Mucosa of descending colon (tissue), 3 donors: ENCODE results near the gene KCNK5. TPM values are rescaled to one million over a fixed set of nuclear protein-coding genes. Genes with fewer than 3 reads are reported as not detected.

Experiments
- ATAC-seq: fragments of 200-7000 bp; cut with Tn5 transposase; one replicate; pipeline ENCODE4 v1.9.1; 2020; ENCODE audit warnings: mild to moderate bottlenecking, moderate library complexity
- DNase-seq, 3 donors: peaks; one replicate each; pipeline ENCODE4 v3.0.0-alpha.2; 2020
- H3K36me3 ChIP-seq: fragments of 200-600 bp; one replicate; pipeline ENCODE4 v1.8.0; 2021; ENCODE audit warnings: low read depth, mild to moderate bottlenecking
- H3K4me1 ChIP-seq: fragments of 200-600 bp; one replicate; pipeline ENCODE4 v1.8.0; 2021; ENCODE audit warnings: low read depth, mild to moderate bottlenecking
- H3K4me3 ChIP-seq: fragments of 200-600 bp; one replicate; pipeline ENCODE4 v1.8.0; 2021; ENCODE audit warnings: mild to moderate bottlenecking
- H3K9me3 ChIP-seq: fragments of 200-600 bp; one replicate; pipeline ENCODE4 v1.8.0; 2021; ENCODE audit warnings: mild to moderate bottlenecking
- intact Hi-C, 2 donors: fragments of 100-400 bp; cut with DNase I in 1 of 2; cut with micrococcal nuclease in 1 of 2; formaldehyde crosslinking; loops; one replicate each; pipeline versions ENCODE4 v1.11.0 to v1.11.1; 2022; cut with DNase I, micrococcal nuclease
- total RNA-seq, 3 donors: library from RNA; stranded (reverse); fragmentation: NEBNext Ultra II Directional in 2 of 3; extraction: Animal tissue kit (Norgen Biotek cat#: 25700) in 2 of 3; gene quantifications; one replicate each; pipeline versions ENCODE4 v1.2.1 to v1.2.4, GENCODE V29; 2021 to 2023
- TF ChIP-seq, protein P1 (sequence below): fragments of 200-600 bp; IDR thresholded peaks from one replicate; pipeline ENCODE4 v1.8.0; 2022; ENCODE audit warnings: antibody characterized with exemption, mild to moderate bottlenecking
- donor health status: DM: no; HTN: no; CAD: no; lungs with moderate emphysema.
- donor health status: DM: no; HTN: no; CAD: no.
- donor health status: DM: no; HTN: yes; CAD: no.

KCNK5 gene
- total RNA-seq, 3 donors from 2014 or later = 33.6 to 69.8 (median 42.7) TPM

DNA sequence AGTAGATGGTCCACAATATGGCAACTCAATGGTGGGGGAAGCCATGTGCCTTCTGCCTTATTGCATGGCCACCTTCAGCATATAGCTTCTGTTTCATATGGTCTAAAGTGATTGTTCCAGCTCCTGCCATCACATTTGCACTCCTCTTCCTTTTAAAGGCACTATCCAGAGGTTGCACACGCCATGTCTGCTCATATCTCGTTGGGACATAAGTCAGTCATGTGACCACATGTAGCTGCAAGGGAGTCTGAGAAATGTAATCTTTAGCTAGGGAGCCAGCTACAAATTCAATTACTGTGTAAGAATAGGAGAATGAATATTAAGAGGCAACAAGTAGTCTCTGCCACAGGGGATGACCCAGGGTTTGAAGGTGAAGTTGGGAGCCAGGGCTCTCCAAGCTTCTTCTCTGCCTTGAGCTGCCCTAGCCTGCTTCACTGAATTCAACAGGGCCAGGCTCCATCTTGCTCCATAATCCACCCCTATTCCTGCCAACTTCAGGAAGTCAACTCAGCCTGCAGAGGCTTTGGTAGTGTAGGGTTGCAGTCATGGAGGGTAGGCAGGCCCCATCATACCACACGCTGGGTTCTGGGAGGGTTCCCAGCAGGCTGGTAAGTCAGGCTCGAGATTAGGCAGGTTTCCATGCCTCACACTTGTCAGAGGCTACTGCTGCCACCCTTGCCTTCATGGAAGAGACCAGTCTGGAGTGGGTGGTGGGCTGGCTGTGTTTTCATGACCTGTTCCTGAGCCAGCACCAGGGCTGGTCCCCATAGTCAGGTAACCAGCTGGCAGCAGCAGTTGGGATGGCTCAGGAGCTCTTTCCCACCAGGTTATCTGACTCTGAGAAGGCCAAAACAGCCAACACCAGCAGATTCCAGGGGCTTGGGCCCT lies 57.5 kb downstream of the KCNK5 start:
- no peaks in the 10 kb centered on the region for H3K36me3 ChIP-seq
- DNase-seq = no peak
- H3K4me1 ChIP-seq = peaks cover 15% of the 10 kb centered on the region
- intact Hi-C loops = no loop called here
- ATAC-seq = no peak
- TF ChIP-seq, protein P1, sequence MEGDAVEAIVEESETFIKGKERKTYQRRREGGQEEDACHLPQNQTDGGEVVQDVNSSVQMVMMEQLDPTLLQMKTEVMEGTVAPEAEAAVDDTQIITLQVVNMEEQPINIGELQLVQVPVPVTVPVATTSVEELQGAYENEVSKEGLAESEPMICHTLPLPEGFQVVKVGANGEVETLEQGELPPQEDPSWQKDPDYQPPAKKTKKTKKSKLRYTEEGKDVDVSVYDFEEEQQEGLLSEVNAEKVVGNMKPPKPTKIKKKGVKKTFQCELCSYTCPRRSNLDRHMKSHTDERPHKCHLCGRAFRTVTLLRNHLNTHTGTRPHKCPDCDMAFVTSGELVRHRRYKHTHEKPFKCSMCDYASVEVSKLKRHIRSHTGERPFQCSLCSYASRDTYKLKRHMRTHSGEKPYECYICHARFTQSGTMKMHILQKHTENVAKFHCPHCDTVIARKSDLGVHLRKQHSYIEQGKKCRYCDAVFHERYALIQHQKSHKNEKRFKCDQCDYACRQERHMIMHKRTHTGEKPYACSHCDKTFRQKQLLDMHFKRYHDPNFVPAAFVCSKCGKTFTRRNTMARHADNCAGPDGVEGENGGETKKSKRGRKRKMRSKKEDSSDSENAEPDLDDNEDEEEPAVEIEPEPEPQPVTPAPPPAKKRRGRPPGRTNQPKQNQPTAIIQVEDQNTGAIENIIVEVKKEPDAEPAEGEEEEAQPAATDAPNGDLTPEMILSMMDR = no peak
- peaks cover 7% of the 10 kb centered on the region for H3K9me3 ChIP-seq
- H3K4me3 ChIP-seq = no peak overlapping the region

DNA sequence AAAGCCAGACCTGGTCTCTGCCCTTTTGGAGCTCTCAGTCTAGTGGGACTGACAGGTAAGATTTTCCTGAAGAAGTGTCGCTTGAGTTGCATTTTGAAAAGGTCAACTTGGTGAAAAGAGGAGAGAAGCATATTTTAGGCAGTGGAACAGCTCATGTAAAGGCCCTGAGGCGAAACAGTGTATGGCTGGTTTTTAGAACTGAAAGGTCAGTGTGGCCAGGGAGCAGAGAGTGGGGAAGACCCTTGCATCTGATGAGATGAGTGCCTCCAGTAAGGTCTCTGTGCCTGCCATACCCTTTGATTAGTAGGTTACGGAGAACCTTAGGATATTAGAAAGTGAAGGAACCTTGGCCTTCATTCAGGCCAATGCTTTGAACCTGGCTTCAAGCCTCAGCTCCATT lies 58.4 kb downstream of the KCNK5 start:
- ATAC-seq (no peak), DNase-seq (no peak)
- no peak overlapping the region for H3K4me3 ChIP-seq
- TF ChIP-seq, protein P1 = no peak
- intact Hi-C loops = no loop called here
- H3K36me3 ChIP-seq = no peaks in the 10 kb centered on the region
- H3K9me3 ChIP-seq = peaks cover 6% of the 10 kb centered on the region
- peaks cover 18% of the 10 kb centered on the region for H3K4me1 ChIP-seq

DNA sequence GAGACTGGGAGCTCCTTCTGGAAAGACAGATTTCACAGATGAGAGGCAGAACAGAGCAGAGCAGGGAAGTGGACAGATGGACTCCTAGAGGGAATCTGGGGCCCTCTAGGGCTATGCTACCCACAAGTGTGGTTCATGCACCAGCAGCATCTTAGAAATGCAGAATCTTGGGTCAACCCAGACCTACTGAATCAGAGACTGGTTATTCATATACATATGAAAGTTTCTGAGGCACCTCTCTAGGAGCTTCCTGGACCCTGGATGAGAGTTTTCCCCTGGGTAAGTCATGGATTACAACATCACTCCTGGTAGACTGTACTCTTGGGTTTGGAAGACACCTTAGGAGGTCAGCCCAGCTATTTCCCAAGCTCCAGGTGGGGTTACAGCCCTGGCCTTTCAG lies 58.9 kb downstream of the KCNK5 start:
- ATAC-seq = no peak
- intact Hi-C loops = no loop called here
- DNase-seq = no peak
- TF ChIP-seq, protein P1 = no peak
- peaks cover 18% of the 10 kb centered on the region for H3K4me1 ChIP-seq
- no peak overlapping the region for H3K4me3 ChIP-seq
- peaks cover 6% of the 10 kb centered on the region for H3K9me3 ChIP-seq
- H3K36me3 ChIP-seq = no peaks in the 10 kb centered on the region

DNA sequence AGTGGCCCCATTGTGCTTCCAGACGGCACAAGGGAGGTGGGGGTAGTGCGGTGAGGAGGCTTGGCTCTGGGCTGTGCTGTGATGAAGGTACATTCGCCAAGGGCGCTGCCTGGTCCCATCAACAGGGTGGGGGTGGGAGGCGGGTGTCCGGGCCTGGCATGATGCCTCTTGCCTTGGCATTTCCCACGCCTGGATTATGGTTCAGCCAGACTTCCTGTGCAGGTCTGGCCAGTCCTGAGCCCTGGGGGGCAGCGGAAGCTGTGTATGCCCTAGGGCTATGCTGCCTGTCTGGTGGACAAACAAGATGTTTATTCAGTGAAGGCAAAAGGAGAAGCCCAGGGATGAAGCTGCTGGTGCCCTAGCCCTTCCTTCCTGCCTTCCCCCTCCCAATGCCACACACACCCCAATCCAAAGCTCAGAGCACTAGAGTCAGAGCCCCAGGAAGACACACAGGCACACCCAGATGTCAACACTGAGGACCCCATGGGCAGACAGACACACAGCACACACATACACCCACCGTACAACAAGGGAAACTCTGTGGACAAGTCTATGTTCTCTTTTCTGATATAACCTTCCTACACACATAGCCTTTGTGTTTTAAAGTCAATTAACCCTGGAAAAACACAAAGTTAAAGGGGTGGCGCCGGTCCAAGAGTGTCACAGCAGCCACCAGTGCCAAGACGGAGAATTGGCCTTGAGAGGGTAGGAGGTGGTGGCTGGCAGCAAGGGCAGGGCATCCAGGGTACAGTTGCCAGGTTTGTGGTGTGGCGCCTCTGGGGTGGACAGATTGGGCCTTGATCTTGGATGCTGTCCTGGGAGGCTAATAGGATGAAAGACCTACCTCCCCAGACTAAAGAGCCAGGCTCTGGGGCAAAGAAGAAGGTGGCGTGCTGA lies 59.6 kb downstream of the KCNK5 start:
- TF ChIP-seq, protein P1 = no peak
- intact Hi-C loops = loop anchor here in 1 of 2 donors (5.0 kb wide), 1 partner anchor 138 kb away; no protein-coding TSS in a partner anchor
- no peaks in the 10 kb centered on the region for H3K36me3 ChIP-seq
- H3K9me3 ChIP-seq = peaks cover 6% of the 10 kb centered on the region
- H3K4me1 ChIP-seq = peaks cover 18% of the 10 kb centered on the region
- DNase-seq (peak; percentile 71 to 87 (median 83)), ATAC-seq (peak; percentile 77)
- no peak overlapping the region for H3K4me3 ChIP-seq

DNA sequence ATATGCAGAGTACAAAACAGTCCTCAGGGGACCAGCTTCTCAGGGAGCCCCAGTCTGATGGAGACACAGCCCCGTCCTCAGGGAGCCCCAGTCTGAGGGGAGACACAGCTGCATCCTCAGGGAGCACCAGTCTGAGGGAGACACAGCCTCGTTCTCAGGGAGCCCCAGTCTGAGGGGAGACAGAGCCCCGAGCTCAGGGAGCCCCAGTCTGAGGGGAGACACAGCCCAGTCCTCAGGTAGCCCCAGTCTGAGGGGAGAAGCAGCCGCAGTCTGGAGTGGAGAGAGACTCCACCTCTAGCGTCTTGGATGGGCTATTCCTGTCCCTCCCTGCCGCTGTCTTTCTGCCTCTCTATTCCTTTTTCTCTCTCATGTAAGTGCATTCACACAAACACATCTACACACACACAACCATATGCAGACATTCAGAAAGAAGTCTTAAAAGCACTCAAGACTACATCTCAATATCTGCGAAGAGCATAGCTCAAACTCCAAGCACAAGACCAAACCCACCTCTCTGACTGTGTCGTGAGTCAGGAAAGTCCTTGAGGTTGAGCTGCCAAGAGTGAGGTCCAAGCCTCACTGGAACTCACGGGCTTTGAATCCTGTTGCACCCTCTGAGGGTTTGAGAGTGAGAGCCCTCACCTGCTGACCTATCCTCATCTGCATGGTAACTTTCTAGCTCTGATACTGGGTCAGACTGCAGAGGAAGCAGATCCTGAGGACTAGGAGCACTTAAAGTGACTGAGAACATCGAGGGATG lies 61.2 kb downstream of the KCNK5 start:
- intact Hi-C loops = loop anchor here (2.0 to 5.0 kb wide), 2 partner anchors 135 to 139 kb away; no protein-coding TSS in a partner anchor
- peaks cover 6% of the 10 kb centered on the region for H3K9me3 ChIP-seq

More for the DNA sequence above, 61.2 kb downstream of the KCNK5 start:
- ATAC-seq = no peak
- Histone ChIP-seq H3K4me3 (no peak overlapping the region), H3K36me3 (no peaks in the 10 kb centered on the region), H3K4me1 (peaks cover 18% of the 10 kb centered on the region)
- TF ChIP-seq, protein P1 = no peak
- no peak for DNase-seq
